ENCODE measurements around the gene LRBA. TPM values are rescaled to one million over a fixed set of nuclear protein-coding genes. Genes with fewer than 3 reads are reported as not detected.

Gene LRBA
- total and polyA plus RNA-seq, 4 donors = 8.2 to 69.8 (median 32.8) TPM

GRCh38 chr4:150308824-150309472, 706.1 kb downstream of the LRBA start:
- WGBS = 96% methylated on average over 4 of the region's 4 CpGs
- peaks cover 0 to 6% (median 1%) of the 10 kb centered on the region in 4 donors for H3K4me1 ChIP-seq (ENCODE audit: control insufficient read depth in 4 of 4, insufficient read depth in 4 of 4, low read length in 3 of 4)
- H3K9me3 ChIP-seq (ENCODE audit: control insufficient read depth in 4 of 4, low read length in 3 of 4) = no peaks in the 10 kb centered on the region
- DNase-seq (ENCODE audit: low spot score) = no peak
- H3K27me3 ChIP-seq (ENCODE audit: control insufficient read depth in 4 of 4, insufficient read depth in 4 of 4, low read length in 3 of 4) = no peaks in the 10 kb centered on the region
- H3K9ac ChIP-seq (ENCODE audit: low read depth in 1 of 2, low read length in 2 of 2) = no peak overlapping the region
- TF ChIP-seq MAX (IDR thresholded peaks at IDR 0.05) (no peak), HNF4A (conservative IDR thresholded peaks at IDR 0.05) (no peak), RAD21 (IDR thresholded peaks at IDR 0.05) (no peak), SP1 (IDR thresholded peaks at IDR 0.05) (no peak), NR2F2 (IDR thresholded peaks at IDR 0.05) (no peak), YY1 (IDR thresholded peaks at IDR 0.05) (no peak), EGR1 (IDR thresholded peaks at IDR 0.05; ENCODE audit: low read depth in 2 of 2) (no peak), HNF4G (IDR thresholded peaks at IDR 0.05) (no peak), FOXA1 (IDR thresholded peaks at IDR 0.05) (no peak), TAF1 (conservative IDR thresholded peaks at IDR 0.05) (no peak), JUND (IDR thresholded peaks at IDR 0.05) (no peak), GABPA (IDR thresholded peaks at IDR 0.05 in 1 of 2, conservative IDR thresholded peaks at IDR 0.05 in 1 of 2) (no peak), RXRA (IDR thresholded peaks at IDR 0.05) (no peak), REST (IDR thresholded peaks at IDR 0.05) (no peak)
- peaks cover 0 to 3% (median 1%) of the 10 kb centered on the region in 4 donors for H3K36me3 ChIP-seq (ENCODE audit: control insufficient read depth in 4 of 4, insufficient read depth in 3 of 4, low read depth in 1 of 4, low read length in 3 of 4)
- no peak overlapping the region for H3K27ac ChIP-seq (ENCODE audit: low read depth in 1 of 2, low read length in 2 of 2)
- no peak overlapping the region for H3K4me3 ChIP-seq (ENCODE audit: low read depth in 1 of 3, low read length in 3 of 3)

- Histone ChIP-seq H3K9ac (ENCODE audit: low read depth in 1 of 2, low read length in 2 of 2) (no peak overlapping the region), H3K27me3 (ENCODE audit: control insufficient read depth in 4 of 4, insufficient read depth in 4 of 4, low read length in 3 of 4) (no peaks in the 10 kb centered on the region), H3K36me3 (ENCODE audit: control insufficient read depth in 4 of 4, insufficient read depth in 3 of 4, low read depth in 1 of 4, low read length in 3 of 4) (peaks cover 0 to 3% (median 1%) of the 10 kb centered on the region in 4 donors), H3K27ac (ENCODE audit: low read depth in 1 of 2, low read length in 2 of 2) (no peak overlapping the region), H3K4me1 (ENCODE audit: control insufficient read depth in 4 of 4, insufficient read depth in 4 of 4, low read length in 3 of 4) (peaks cover 0 to 6% (median 1%) of the 10 kb centered on the region in 4 donors), H3K9me3 (ENCODE audit: control insufficient read depth in 4 of 4, low read length in 3 of 4) (no peaks in the 10 kb centered on the region), H3K4me3 (ENCODE audit: low read depth in 1 of 3, low read length in 3 of 3) (no peak overlapping the region)
- 91% methylated on average over 1 of the region's 1 CpG for WGBS
- TF ChIP-seq RAD21 (IDR thresholded peaks at IDR 0.05) (no peak), YY1 (IDR thresholded peaks at IDR 0.05) (no peak), TAF1 (conservative IDR thresholded peaks at IDR 0.05) (no peak), HNF4A (conservative IDR thresholded peaks at IDR 0.05) (no peak), HNF4G (IDR thresholded peaks at IDR 0.05) (no peak), ATF3 (IDR thresholded peaks at IDR 0.05) (no peak), MAX (IDR thresholded peaks at IDR 0.05) (no peak), FOXA1 (IDR thresholded peaks at IDR 0.05) (no peak), CTCF (IDR thresholded peaks at IDR 0.05; ENCODE audit: low read depth, low read length, missing input control) (no peak), GABPA (IDR thresholded peaks at IDR 0.05 in 1 of 2, conservative IDR thresholded peaks at IDR 0.05 in 1 of 2) (no peak), NR2F2 (IDR thresholded peaks at IDR 0.05) (no peak), RXRA (IDR thresholded peaks at IDR 0.05) (no peak)
- no peak for DNase-seq (ENCODE audit: low spot score)
Measured at GRCh38 chr4:150306719-150307118, 708.4 kb downstream of the LRBA start.

Measured in liver (tissue), 9 donors.